Measurements from ENCODE around the gene ANKRD13B.
"Not testable (repeated sequence)": the region's sequence is repeated elsewhere in the genome, so short reads cannot be mapped to it uniquely, and the experiment has no call there.

Gene ANKRD13B

GRCh38 chr17:29592850-29593551 is at the start of gene ANKRD13B:
Gene ANKRD13B (plus strand): TSS chr17:29593132. CDS start chr17:29593622, 490 bp downstream.
- DNase-seq (ENCODE audit: low spot score), result peak; percentile 37

GRCh38 chr17:29544066-29544465 is 48.9 kb upstream of the ANKRD13B start:
- no peak for DNase-seq (ENCODE audit: low spot score)

- DNase-seq (ENCODE audit: low spot score), result no peak
Measured at GRCh38 chr17:29546085-29546484, 46.8 kb upstream of the ANKRD13B start.

GRCh38 chr17:29546830-29547229 is 46.1 kb upstream of the ANKRD13B start:
- DNase-seq (ENCODE audit: low spot score), result no peak

- peak; percentile 12 for DNase-seq (ENCODE audit: low spot score)
Measured at GRCh38 chr17:29549177-29549923, 43.6 kb upstream of the ANKRD13B start.

GRCh38 chr17:29555840-29556239 is 37.1 kb upstream of the ANKRD13B start:
- DNase-seq (ENCODE audit: low spot score), result no peak

GRCh38 chr17:29557085-29557738 is 35.7 kb upstream of the ANKRD13B start:
- no peak for DNase-seq (ENCODE audit: low spot score)

GRCh38 chr17:29557739-29558116 is 35.2 kb upstream of the ANKRD13B start:
- no peak for DNase-seq (ENCODE audit: low spot score)

GRCh38 chr17:29558139-29558538 is 34.8 kb upstream of the ANKRD13B start:
- DNase-seq (ENCODE audit: low spot score), result not testable (repeated sequence)

- DNase-seq (ENCODE audit: low spot score), result no peak
Measured at GRCh38 chr17:29559640-29560039, 33.3 kb upstream of the ANKRD13B start.

GRCh38 chr17:29560316-29560715 is 32.6 kb upstream of the ANKRD13B start:
- no peak for DNase-seq (ENCODE audit: low spot score)

GRCh38 chr17:29561554-29562517 is 31.1 kb upstream of the ANKRD13B start:
- DNase-seq (ENCODE audit: low spot score), result no peak

GRCh38 chr17:29562615-29563014 is 30.3 kb upstream of the ANKRD13B start:
- no peak for DNase-seq (ENCODE audit: low spot score)

- DNase-seq (ENCODE audit: low spot score), result no peak
Measured at GRCh38 chr17:29563816-29564215, 29.1 kb upstream of the ANKRD13B start.

- peak; percentile 56 for DNase-seq (ENCODE audit: low spot score)
Measured at GRCh38 chr17:29565643-29566472, 27.1 kb upstream of the ANKRD13B start.

GRCh38 chr17:29566473-29567303 is 26.2 kb upstream of the ANKRD13B start, which contains the start of gene ABHD15:
Gene ABHD15 (minus strand): TSS chr17:29567037. CDS start chr17:29566966, 71 bp downstream.
- peak; percentile 51 for DNase-seq (ENCODE audit: low spot score)

- DNase-seq (ENCODE audit: low spot score), result no peak
Measured at GRCh38 chr17:29567304-29567553, 25.7 kb upstream of the ANKRD13B start.

- DNase-seq (ENCODE audit: low spot score), result peak; percentile 76
Measured at GRCh38 chr17:29567554-29568330, 25.2 kb upstream of the ANKRD13B start.
